ENCODE results near the gene OTX2. TPM values are rescaled to one million over a fixed set of nuclear protein-coding genes. Genes with fewer than 3 reads are reported as not detected.

OTX2 gene
- polyA plus RNA-seq, 1 experiment: not detected

- Histone ChIP-seq H3K4me3 (ENCODE audit: low read depth, low read length) (no peak overlapping the region), H3K36me3 (ENCODE audit: control insufficient read depth, insufficient read depth, low read length) (no peaks in the 10 kb centered on the region), H3K27me3 (ENCODE audit: control insufficient read depth, insufficient read depth, low read length) (peaks cover 48% of the 10 kb centered on the region)
- CTCF ChIA-PET: interaction anchor here (0.6 to 1.8 kb wide), 2 partner anchors 9 to 33 kb away, joined by 3 to 5 read pairs; no protein-coding TSS in a partner anchor
- no peak for DNase-seq (ENCODE audit: low read depth)
- TF ChIP-seq, protein P1, sequence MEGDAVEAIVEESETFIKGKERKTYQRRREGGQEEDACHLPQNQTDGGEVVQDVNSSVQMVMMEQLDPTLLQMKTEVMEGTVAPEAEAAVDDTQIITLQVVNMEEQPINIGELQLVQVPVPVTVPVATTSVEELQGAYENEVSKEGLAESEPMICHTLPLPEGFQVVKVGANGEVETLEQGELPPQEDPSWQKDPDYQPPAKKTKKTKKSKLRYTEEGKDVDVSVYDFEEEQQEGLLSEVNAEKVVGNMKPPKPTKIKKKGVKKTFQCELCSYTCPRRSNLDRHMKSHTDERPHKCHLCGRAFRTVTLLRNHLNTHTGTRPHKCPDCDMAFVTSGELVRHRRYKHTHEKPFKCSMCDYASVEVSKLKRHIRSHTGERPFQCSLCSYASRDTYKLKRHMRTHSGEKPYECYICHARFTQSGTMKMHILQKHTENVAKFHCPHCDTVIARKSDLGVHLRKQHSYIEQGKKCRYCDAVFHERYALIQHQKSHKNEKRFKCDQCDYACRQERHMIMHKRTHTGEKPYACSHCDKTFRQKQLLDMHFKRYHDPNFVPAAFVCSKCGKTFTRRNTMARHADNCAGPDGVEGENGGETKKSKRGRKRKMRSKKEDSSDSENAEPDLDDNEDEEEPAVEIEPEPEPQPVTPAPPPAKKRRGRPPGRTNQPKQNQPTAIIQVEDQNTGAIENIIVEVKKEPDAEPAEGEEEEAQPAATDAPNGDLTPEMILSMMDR (IDR thresholded peaks at IDR 0.05; ENCODE audit: insufficient read depth, low read depth, low read length): no peak
- POLR2A ChIA-PET: no interaction called here
Measured at GRCh38 chr14:56811593-56812363, 1.5 kb upstream of the OTX2 start.

GRCh38 chr14:56810836-56811592, 735 bp upstream of the OTX2 start:
- DNase-seq (ENCODE audit: low read depth): no peak
- CTCF ChIA-PET: no interaction called here
- POLR2A ChIA-PET: no interaction called here
- Histone ChIP-seq H3K4me3 (ENCODE audit: low read depth, low read length) (no peak overlapping the region), H3K36me3 (ENCODE audit: control insufficient read depth, insufficient read depth, low read length) (no peaks in the 10 kb centered on the region), H3K27me3 (ENCODE audit: control insufficient read depth, insufficient read depth, low read length) (peaks cover 49% of the 10 kb centered on the region)
- TF ChIP-seq, protein P1 (IDR thresholded peaks at IDR 0.05; ENCODE audit: insufficient read depth, low read depth, low read length): no peak

GRCh38 chr14:56809270-56810146, 771 bp downstream of the OTX2 start:
- CTCF ChIA-PET: no interaction called here
- Histone ChIP-seq H3K27me3 (ENCODE audit: control insufficient read depth, insufficient read depth, low read length) (peaks cover 59% of the 10 kb centered on the region), H3K36me3 (ENCODE audit: control insufficient read depth, insufficient read depth, low read length) (no peaks in the 10 kb centered on the region), H3K4me3 (ENCODE audit: low read depth, low read length) (no peak overlapping the region)
- TF ChIP-seq, protein P1 (IDR thresholded peaks at IDR 0.05; ENCODE audit: insufficient read depth, low read depth, low read length): no peak
- POLR2A ChIA-PET: no interaction called here
- no peak for DNase-seq (ENCODE audit: low read depth)

DNA sequence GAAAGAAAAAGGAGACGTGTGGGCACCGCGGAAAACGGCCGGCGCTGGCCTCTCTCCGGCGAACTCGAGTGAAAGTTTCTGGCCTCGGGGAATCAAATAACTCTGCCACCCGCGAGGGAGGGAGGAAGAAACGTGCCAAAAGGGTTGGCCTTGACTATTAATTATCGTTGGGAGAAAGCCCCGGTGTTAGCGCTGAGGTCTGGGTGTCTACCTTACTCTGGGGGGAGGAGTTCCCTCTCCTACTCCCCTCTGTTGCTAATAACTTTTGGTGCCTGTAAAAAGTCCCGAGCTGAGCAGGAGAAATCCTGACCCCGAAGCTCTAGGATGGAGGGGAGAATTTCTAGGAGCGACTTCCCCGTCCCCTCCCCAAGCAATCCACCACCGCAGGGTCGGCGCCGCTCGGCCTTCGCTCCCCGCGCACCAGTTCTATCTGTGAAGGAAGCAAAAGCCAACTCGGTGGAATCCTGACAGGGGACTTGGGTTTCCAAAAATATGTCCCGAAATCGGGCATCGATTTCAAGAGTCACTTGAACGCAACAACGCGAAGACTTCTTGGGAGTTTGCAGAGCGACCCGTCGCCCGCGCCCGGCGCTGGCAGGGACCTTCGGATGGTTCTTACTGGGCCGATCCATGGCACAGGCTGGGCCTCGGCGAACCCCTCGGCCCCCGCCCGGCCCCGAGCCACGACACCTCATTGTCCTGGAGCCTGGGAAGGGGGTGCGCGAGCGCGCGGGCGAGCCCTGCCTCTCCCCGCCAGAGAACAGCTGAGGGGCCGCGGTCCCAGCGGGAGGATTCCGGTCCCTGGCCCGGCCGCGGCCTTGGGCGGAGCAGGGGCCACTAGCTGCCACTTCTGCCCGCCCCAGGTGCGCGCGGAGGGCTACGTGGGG, 1.7 kb downstream of the OTX2 start:
- peaks cover 65% of the 10 kb centered on the region for H3K27me3 ChIP-seq (ENCODE audit: control insufficient read depth, insufficient read depth, low read length)
- no peaks in the 10 kb centered on the region for H3K36me3 ChIP-seq (ENCODE audit: control insufficient read depth, insufficient read depth, low read length)
- TF ChIP-seq, protein P1 (IDR thresholded peaks at IDR 0.05; ENCODE audit: insufficient read depth, low read depth, low read length): no peak
- ChIA-PET POLR2A (no interaction called here), CTCF (no interaction called here)
- no peak for DNase-seq (ENCODE audit: low read depth)
- no peak overlapping the region for H3K4me3 ChIP-seq (ENCODE audit: low read depth, low read length)

Data from BJ (cell line).